ENCODE measurements around the gene SLIT3. TPM values are rescaled to one million over a fixed set of nuclear protein-coding genes. Genes with fewer than 3 reads are reported as not detected.
"Not testable (repeated sequence)": the region's sequence is repeated elsewhere in the genome, so short reads cannot be mapped to it uniquely, and the experiment has no call there.

The SLIT3 gene
- total and polyA plus RNA-seq, 8 donors: 1.2 to 24.5 (median 8.6) TPM

DNA sequence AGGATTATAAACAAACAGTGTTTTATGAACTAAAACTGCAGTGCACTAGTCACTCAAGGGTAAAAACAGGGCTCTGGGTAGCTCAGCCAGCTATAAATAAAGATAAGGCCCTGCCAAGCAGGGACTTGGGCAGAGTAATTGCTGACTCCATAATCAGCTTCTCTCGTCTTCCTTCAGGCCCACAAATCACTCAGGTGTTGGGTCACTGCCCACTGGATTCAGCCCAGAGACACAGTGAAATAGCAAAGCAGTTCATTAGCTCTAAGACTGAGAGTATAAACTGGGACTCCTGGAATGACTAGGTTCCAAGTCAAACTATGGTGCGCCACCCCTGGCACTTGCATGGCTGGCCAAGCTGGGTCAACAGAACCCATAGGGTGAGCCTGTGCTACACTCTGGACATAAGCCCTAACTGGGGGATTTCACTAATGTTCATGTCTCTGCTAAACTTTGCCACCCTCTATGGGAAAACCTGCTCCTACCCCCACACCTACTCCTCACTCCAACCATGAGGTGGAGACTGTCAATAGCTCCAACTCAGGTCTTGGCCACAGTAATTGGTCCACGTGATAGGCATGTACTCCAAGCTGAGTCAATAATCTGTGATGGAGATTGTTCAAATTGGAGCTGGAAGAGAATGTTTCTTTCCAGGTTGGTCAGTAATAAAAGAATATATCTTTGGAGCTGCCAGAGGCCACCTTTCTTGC, 158.5 kb downstream of the SLIT3 start:
- intact Hi-C loops (cut with DNase I; ENCODE audit: low total_unique reads): no loop called here
- no peaks in the 10 kb centered on the region for H3K9me3 ChIP-seq
- no peaks in the 10 kb centered on the region for H3K27me3 ChIP-seq
- peak; percentile 66 to 94 for DNase-seq
- H3K36me3 ChIP-seq: no peaks in the 10 kb centered on the region
- WGBS, 5 donors: 21 to 44% (median 29%) methylated on average over 3 of the region's 3 CpGs
- no peak overlapping the region for H3K4me3 ChIP-seq
- H3K27ac ChIP-seq: peak overlapping the region; percentile 43 to 65 (median 60)
- H3K4me1 ChIP-seq: peaks cover 11 to 49% (median 39%) of the 10 kb centered on the region in 4 donors
- TF ChIP-seq, protein P1, sequence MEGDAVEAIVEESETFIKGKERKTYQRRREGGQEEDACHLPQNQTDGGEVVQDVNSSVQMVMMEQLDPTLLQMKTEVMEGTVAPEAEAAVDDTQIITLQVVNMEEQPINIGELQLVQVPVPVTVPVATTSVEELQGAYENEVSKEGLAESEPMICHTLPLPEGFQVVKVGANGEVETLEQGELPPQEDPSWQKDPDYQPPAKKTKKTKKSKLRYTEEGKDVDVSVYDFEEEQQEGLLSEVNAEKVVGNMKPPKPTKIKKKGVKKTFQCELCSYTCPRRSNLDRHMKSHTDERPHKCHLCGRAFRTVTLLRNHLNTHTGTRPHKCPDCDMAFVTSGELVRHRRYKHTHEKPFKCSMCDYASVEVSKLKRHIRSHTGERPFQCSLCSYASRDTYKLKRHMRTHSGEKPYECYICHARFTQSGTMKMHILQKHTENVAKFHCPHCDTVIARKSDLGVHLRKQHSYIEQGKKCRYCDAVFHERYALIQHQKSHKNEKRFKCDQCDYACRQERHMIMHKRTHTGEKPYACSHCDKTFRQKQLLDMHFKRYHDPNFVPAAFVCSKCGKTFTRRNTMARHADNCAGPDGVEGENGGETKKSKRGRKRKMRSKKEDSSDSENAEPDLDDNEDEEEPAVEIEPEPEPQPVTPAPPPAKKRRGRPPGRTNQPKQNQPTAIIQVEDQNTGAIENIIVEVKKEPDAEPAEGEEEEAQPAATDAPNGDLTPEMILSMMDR (IDR thresholded peaks at IDR 0.05): peak in 1 of 7 experiments; percentile 19
- TF ChIP-seq POLR2AphosphoS5 (IDR thresholded peaks at IDR 0.05) (peak in 2 of 3 donors; percentile 56 to 72), POLR2A (IDR thresholded peaks at IDR 0.05) (no peak)

DNA sequence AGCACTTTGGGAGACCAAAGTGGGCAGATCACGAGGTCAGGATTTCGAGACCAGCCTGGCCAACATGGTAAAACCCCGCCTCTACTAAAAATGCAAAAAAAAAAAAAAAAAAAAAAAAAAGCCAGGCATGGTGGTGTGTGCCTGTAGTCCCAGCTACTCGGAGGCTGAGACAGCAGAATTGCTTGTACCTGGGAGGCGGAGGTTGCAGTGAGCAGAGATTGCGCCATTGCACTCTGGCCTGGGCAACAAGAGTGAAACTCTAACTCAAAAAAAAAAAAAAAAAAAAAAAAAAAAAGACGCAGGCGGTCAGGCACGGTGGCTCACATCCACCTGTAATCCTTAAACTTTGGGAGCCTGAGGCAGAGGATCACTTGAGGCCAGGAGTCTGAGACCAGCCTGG, 160.7 kb downstream of the SLIT3 start:
- H3K4me3 ChIP-seq; H3K36me3 ChIP-seq; H3K27me3 ChIP-seq; H3K9me3 ChIP-seq; intact Hi-C loops (cut with DNase I; ENCODE audit: low total_unique reads); DNase-seq: not testable (repeated sequence)
- Histone ChIP-seq H3K4me1 (peaks cover 11 to 46% (median 37%) of the 10 kb centered on the region in 4 donors), H3K27ac (peak overlapping the region; percentile 54 to 76 (median 67))
- WGBS, 5 donors: 35 to 72% (median 62%) methylated on average over 6 to 9 of the region's 9 CpGs

DNA sequence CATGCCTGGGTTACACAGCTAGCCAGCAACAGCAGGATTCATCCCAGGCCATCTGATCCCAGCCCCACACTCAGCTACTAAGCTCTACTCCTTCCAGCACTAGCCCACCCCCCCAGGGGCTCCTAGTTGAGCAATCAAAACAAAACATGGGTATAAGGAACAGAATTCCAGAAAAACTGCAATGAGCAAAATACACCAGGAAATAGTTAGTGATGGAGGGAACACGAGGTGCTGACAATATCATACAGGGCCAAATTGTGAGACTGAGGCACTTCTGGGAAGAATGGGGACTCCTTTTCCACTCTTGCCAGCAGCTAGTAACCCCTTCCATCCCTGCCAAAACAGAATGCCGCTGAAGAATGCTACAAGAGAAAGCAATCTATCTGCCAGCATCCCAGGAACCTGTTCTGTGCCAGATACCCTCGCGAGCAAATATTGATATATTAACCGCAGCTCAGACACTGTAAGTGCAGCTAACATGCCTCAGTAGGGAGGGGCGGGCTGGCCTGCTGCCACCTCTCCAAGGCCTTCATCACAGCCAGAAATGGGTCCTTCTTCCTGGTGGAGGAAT, 161.4 kb downstream of the SLIT3 start:
- H3K27ac ChIP-seq: peak overlapping the region in 4 of 5 donors; percentile 54 to 76 (median 64)
- no peaks in the 10 kb centered on the region for H3K36me3 ChIP-seq
- H3K9me3 ChIP-seq: no peaks in the 10 kb centered on the region
- peaks cover 11 to 46% (median 37%) of the 10 kb centered on the region in 4 donors for H3K4me1 ChIP-seq
- H3K4me3 ChIP-seq: no peak overlapping the region
- 25 to 45% (median 30%) methylated on average over 6 of the region's 6 CpGs for WGBS, 5 donors
- TF ChIP-seq, protein P1 (IDR thresholded peaks at IDR 0.05): no peak
- TF ChIP-seq POLR2AphosphoS5 (IDR thresholded peaks at IDR 0.05): peak; percentile 3 to 87 (median 75)
- peak; percentile 92 to 97 for DNase-seq
- intact Hi-C loops (cut with DNase I; ENCODE audit: low total_unique reads): no loop called here
- H3K27me3 ChIP-seq: no peaks in the 10 kb centered on the region

DNA sequence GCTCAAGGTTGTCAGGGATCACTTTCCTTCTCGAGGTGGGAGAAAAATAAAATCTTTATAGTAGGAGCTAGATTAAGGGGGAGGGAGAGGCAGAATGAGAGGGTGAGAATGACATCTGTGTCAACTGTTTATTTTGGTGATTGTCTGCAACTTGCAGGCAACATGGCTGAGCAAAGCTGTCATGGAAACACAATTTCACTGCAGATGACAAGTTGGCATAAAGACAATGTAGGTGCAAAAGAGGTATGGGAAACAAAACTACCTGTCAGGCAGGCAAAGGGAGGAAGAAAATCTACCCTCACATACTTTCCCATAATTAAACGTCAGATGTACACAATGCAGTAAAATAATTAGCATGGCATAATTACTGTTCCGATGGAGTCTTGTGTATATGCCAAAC, 167.4 kb downstream of the SLIT3 start:
- no peaks in the 10 kb centered on the region for H3K9me3 ChIP-seq
- no peaks in the 10 kb centered on the region for H3K4me1 ChIP-seq
- TF ChIP-seq POLR2AphosphoS5 (IDR thresholded peaks at IDR 0.05): no peak
- no peaks in the 10 kb centered on the region for H3K36me3 ChIP-seq
- intact Hi-C loops (cut with DNase I; ENCODE audit: low total_unique reads): no loop called here
- H3K27me3 ChIP-seq: no peaks in the 10 kb centered on the region
- 68 to 88% (median 84%) methylated on average over 3 of the region's 3 CpGs for WGBS, 5 donors
- no peak overlapping the region for H3K4me3 ChIP-seq
- DNase-seq: no peak
- no peak overlapping the region for H3K27ac ChIP-seq

DNA sequence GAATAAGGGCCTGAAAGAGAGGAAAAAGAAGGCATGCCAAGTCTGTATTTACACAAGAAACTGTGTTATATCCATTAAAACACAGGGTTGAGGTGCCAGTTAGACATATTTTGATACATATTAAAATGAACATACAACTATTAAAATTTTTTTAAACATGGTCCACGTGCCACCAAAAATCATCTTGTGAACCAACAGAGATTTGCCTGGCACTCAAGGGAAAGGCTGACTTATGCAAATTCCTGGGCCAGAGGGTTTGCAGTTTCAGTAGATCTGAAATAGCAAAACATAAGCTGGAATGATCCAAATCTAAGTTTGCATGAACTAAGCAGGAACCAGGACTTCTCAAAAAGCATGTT, 168.7 kb downstream of the SLIT3 start:
- Histone ChIP-seq H3K36me3 (no peaks in the 10 kb centered on the region), H3K27ac (no peak overlapping the region), H3K9me3 (no peaks in the 10 kb centered on the region), H3K4me1 (no peaks in the 10 kb centered on the region), H3K27me3 (no peaks in the 10 kb centered on the region), H3K4me3 (no peak overlapping the region)
- WGBS, 5 donors: 23 to 45% (median 40%) methylated on average over 1 of the region's 1 CpG
- intact Hi-C loops (cut with DNase I; ENCODE audit: low total_unique reads): no loop called here
- TF ChIP-seq POLR2AphosphoS5 (IDR thresholded peaks at IDR 0.05) (no peak), POLR2A (IDR thresholded peaks at IDR 0.05) (no peak), EP300 (IDR thresholded peaks at IDR 0.05) (no peak)
- TF ChIP-seq, protein P1 (IDR thresholded peaks at IDR 0.05): no peak
- DNase-seq: no peak

Data from stomach (tissue), 9 donors.